WTC11 (cell line): ENCODE measurements around the gene S1PR1. TPM values are rescaled to one million over a fixed set of nuclear protein-coding genes. Genes with fewer than 3 reads are reported as not detected.

Experiments used
- ATAC-seq: fragments of 200-7000 bp; cut with Tn5 transposase; 2 replicates; pipeline ENCODE4 v1.10.0; 2021; ENCODE audit warnings: mild to moderate bottlenecking, moderate library complexity
- CTCF ChIA-PET: fragments of 300-600 bp; sonication (Branson Sonifier 250); formaldehyde crosslinking; loops from one replicate; lab custom pipeline; 2021; ENCODE audit warnings: antibody characterized with exemption; lab: Charles Lee
- POLR2A ChIA-PET: fragments of 350-600 bp; sonication (Branson Sonifier 250); formaldehyde crosslinking; loops from one replicate; lab custom pipeline; 2021; ENCODE audit warnings: antibody characterized with exemption; lab: Charles Lee
- DNase-seq: peaks from one replicate; pipeline ENCODE4 v3.0.0; 2021; ENCODE audit warnings: low spot score
- H3K27ac Mint-ChIP-seq: 2 replicates; pipeline ENCODE4 v1.8.0; 2021; ENCODE audit warnings: mixed read lengths
- H3K27me3 Mint-ChIP-seq: 2 replicates; pipeline ENCODE4 v1.8.0; 2021; ENCODE audit warnings: low read depth, mild to moderate bottlenecking, moderate library complexity, mixed read lengths
- H3K36me3 Mint-ChIP-seq: 2 replicates; pipeline ENCODE4 v1.8.0; 2021; ENCODE audit warnings: mixed read lengths
- H3K4me1 Mint-ChIP-seq: 2 replicates; pipeline ENCODE4 v1.8.0; 2022; ENCODE audit warnings: mixed read lengths
- H3K4me3 Mint-ChIP-seq: 2 replicates; pipeline ENCODE4 v1.8.0; 2021; ENCODE audit warnings: mild to moderate bottlenecking, moderate library complexity, mixed read lengths
- H3K9me3 Mint-ChIP-seq: 2 replicates; pipeline ENCODE4 v1.8.0; 2021; ENCODE audit warnings: mixed read lengths
- FOXJ3 ChIP-seq: sonication (generic); formaldehyde crosslinking; IDR thresholded peaks from 2 replicates; pipeline ENCODE4 v1.9.0; 2021; ENCODE audit warnings: missing genetic modification reagents, mild to moderate bottlenecking, borderline replicate concordance
- KAT7 ChIP-seq: sonication (generic); formaldehyde crosslinking; IDR thresholded peaks from 2 replicates; pipeline ENCODE4 v1.8.1; 2023; ENCODE audit warnings: missing genetic modification reagents, mild to moderate bottlenecking, borderline replicate concordance
- MXD4 ChIP-seq: fragments of 250-450 bp; sonication (Bioruptor Pico); IDR thresholded peaks from 2 replicates; pipeline ENCODE4 v1.8.0; 2021; ENCODE audit warnings: mild to moderate bottlenecking, moderate library complexity, borderline replicate concordance
- RELA ChIP-seq: sonication (generic); formaldehyde crosslinking; IDR thresholded peaks from 2 replicates; pipeline ENCODE4 v1.8.1; 2022; ENCODE audit warnings: missing genetic modification reagents, mild to moderate bottlenecking, borderline replicate concordance
- SP1 ChIP-seq: sonication (generic); formaldehyde crosslinking; conservative IDR thresholded peaks from 2 replicates; pipeline ENCODE4 v1.8.1; 2022; ENCODE audit warnings: missing genetic modification reagents
- ZNF263 ChIP-seq: sonication (generic); formaldehyde crosslinking; IDR thresholded peaks from 2 replicates; pipeline ENCODE4 v1.8.1; 2022; ENCODE audit warnings: low read depth, mild to moderate bottlenecking, moderate library complexity, missing genetic modification reagents
- ZNF317 ChIP-seq: sonication (generic); formaldehyde crosslinking; IDR thresholded peaks from 2 replicates; pipeline ENCODE4 v1.8.1; 2023; ENCODE audit warnings: low read depth, mild to moderate bottlenecking, moderate library complexity, missing genetic modification reagents, borderline replicate concordance
- ZNF423 ChIP-seq: fragments of 250-450 bp; sonication (Bioruptor Pico); IDR thresholded peaks from 2 replicates; pipeline ENCODE4 v2.1.2; 2022; ENCODE audit warnings: mild to moderate bottlenecking, moderate library complexity
- ZNF671 ChIP-seq: fragments of 250-450 bp; sonication (Bioruptor Pico); IDR thresholded peaks from 2 replicates; pipeline ENCODE4 v1.8.0; 2021; ENCODE audit warnings: mild to moderate bottlenecking
- total RNA-seq: library from RNA; stranded (reverse); gene quantifications from 3 replicates; pipeline ENCODE4 v1.2.3, GENCODE V29; 2021
- TF ChIP-seq, protein P1 (sequence below): sonication (generic); formaldehyde crosslinking; IDR thresholded peaks from 2 replicates; pipeline ENCODE4 v1.8.0; 2023; ENCODE audit warnings: missing genetic modification reagents, mild to moderate bottlenecking, borderline replicate concordance
- TF ChIP-seq, protein P2 (sequence below): fragments of 250-450 bp; sonication (Bioruptor Pico); IDR thresholded peaks from 2 replicates; pipeline ENCODE4 v2.1.2; 2022; ENCODE audit warnings: mild to moderate bottlenecking, moderate library complexity
- TF ChIP-seq, protein P3 (sequence below): sonication (generic); formaldehyde crosslinking; IDR thresholded peaks from 2 replicates; pipeline ENCODE4 v1.8.1; 2023; ENCODE audit warnings: mild to moderate bottlenecking, moderate library complexity, missing genetic modification reagents
- TF ChIP-seq, protein P4 (sequence below): sonication (generic); formaldehyde crosslinking; IDR thresholded peaks from 2 replicates; pipeline ENCODE4 v1.8.0; 2023; ENCODE audit warnings: mild to moderate bottlenecking, missing genetic modification reagents
- TF ChIP-seq, protein P5 (sequence below): sonication (generic); formaldehyde crosslinking; IDR thresholded peaks from 2 replicates; pipeline ENCODE4 v1.8.1; 2022; ENCODE audit warnings: low read depth, missing genetic modification reagents, borderline replicate concordance
- TF ChIP-seq, protein P6 (sequence below): sonication (generic); formaldehyde crosslinking; IDR thresholded peaks from 2 replicates; pipeline ENCODE4 v1.8.1; 2022; ENCODE audit warnings: mild to moderate bottlenecking, moderate library complexity, missing genetic modification reagents

Gene S1PR1
- total RNA-seq, 1 experiment from 2014 or later, result 3.2 TPM

DNA sequence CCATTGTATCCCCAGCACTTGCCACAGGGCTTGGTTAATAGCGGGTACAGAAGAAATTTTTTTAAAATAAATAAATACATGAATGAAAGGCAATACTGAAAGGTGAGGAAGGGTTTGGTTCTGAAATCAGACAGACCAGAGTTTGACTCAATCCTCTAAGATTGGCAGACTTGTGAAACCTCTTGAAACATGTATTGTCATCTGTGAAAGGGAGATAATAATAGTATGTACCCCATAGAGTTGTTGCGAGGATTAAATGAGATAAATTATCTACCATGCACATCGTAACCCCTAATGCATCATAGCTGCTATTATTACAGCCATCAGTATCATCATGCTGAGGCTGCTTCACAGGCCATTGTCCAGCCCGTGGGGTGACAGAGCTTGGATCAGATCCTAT is 41.4 kb downstream of the S1PR1 start (continued):
- TF ChIP-seq, protein P1, sequence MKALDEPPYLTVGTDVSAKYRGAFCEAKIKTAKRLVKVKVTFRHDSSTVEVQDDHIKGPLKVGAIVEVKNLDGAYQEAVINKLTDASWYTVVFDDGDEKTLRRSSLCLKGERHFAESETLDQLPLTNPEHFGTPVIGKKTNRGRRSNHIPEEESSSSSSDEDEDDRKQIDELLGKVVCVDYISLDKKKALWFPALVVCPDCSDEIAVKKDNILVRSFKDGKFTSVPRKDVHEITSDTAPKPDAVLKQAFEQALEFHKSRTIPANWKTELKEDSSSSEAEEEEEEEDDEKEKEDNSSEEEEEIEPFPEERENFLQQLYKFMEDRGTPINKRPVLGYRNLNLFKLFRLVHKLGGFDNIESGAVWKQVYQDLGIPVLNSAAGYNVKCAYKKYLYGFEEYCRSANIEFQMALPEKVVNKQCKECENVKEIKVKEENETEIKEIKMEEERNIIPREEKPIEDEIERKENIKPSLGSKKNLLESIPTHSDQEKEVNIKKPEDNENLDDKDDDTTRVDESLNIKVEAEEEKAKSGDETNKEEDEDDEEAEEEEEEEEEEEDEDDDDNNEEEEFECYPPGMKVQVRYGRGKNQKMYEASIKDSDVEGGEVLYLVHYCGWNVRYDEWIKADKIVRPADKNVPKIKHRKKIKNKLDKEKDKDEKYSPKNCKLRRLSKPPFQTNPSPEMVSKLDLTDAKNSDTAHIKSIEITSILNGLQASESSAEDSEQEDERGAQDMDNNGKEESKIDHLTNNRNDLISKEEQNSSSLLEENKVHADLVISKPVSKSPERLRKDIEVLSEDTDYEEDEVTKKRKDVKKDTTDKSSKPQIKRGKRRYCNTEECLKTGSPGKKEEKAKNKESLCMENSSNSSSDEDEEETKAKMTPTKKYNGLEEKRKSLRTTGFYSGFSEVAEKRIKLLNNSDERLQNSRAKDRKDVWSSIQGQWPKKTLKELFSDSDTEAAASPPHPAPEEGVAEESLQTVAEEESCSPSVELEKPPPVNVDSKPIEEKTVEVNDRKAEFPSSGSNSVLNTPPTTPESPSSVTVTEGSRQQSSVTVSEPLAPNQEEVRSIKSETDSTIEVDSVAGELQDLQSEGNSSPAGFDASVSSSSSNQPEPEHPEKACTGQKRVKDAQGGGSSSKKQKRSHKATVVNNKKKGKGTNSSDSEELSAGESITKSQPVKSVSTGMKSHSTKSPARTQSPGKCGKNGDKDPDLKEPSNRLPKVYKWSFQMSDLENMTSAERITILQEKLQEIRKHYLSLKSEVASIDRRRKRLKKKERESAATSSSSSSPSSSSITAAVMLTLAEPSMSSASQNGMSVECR (CRISPR knock-in tag), result no peak
- TF ChIP-seq, protein P2, sequence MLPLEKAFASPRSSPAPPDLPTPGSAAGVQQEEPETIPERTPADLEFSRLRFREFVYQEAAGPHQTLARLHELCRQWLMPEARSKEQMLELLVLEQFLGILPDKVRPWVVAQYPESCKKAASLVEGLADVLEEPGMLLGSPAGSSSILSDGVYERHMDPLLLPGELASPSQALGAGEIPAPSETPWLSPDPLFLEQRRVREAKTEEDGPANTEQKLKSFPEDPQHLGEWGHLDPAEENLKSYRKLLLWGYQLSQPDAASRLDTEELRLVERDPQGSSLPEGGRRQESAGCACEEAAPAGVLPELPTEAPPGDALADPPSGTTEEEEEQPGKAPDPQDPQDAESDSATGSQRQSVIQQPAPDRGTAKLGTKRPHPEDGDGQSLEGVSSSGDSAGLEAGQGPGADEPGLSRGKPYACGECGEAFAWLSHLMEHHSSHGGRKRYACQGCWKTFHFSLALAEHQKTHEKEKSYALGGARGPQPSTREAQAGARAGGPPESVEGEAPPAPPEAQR (CRISPR knock-in tag), result no peak
- TF ChIP-seq, protein P3, sequence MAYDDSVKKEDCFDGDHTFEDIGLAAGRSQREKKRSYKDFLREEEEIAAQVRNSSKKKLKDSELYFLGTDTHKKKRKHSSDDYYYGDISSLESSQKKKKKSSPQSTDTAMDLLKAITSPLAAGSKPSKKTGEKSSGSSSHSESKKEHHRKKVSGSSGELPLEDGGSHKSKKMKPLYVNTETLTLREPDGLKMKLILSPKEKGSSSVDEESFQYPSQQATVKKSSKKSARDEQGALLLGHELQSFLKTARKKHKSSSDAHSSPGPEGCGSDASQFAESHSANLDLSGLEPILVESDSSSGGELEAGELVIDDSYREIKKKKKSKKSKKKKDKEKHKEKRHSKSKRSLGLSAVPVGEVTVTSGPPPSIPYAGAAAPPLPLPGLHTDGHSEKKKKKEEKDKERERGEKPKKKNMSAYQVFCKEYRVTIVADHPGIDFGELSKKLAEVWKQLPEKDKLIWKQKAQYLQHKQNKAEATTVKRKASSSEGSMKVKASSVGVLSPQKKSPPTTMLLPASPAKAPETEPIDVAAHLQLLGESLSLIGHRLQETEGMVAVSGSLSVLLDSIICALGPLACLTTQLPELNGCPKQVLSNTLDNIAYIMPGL, result no peak
- TF ChIP-seq, protein P4, sequence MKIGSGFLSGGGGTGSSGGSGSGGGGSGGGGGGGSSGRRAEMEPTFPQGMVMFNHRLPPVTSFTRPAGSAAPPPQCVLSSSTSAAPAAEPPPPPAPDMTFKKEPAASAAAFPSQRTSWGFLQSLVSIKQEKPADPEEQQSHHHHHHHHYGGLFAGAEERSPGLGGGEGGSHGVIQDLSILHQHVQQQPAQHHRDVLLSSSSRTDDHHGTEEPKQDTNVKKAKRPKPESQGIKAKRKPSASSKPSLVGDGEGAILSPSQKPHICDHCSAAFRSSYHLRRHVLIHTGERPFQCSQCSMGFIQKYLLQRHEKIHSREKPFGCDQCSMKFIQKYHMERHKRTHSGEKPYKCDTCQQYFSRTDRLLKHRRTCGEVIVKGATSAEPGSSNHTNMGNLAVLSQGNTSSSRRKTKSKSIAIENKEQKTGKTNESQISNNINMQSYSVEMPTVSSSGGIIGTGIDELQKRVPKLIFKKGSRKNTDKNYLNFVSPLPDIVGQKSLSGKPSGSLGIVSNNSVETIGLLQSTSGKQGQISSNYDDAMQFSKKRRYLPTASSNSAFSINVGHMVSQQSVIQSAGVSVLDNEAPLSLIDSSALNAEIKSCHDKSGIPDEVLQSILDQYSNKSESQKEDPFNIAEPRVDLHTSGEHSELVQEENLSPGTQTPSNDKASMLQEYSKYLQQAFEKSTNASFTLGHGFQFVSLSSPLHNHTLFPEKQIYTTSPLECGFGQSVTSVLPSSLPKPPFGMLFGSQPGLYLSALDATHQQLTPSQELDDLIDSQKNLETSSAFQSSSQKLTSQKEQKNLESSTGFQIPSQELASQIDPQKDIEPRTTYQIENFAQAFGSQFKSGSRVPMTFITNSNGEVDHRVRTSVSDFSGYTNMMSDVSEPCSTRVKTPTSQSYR, result no peak
- no peak for TF ChIP-seq MXD4 (CRISPR knock-in tag)
- TF ChIP-seq, all 79 proteins: peak for 0

DNA sequence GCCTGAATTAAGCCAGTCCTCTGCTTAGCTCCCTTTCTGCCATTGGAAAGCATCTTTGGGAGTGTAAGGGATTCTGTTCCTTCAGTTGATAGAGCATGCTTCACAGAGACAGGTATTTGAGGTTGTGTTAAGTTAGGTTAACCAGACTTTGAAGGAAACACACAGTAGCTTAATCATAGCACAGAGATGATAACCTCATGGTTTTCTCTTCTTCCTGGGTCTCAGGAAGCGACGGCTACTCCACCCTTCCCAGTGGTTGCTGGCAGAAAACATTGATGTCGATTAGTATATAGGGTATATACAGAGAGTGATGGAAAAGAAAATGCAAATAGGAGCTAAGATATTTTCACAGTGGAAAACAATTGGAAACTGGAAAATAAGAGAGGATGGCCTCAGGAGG is 42.0 kb downstream of the S1PR1 start:
- CTCF ChIA-PET, result interaction anchor here (0.8 kb wide), 1 partner anchor 10 kb away, joined by 4 read pairs; no protein-coding TSS in a partner anchor
- POLR2A ChIA-PET, result interaction anchor here (0.5 kb wide), 1 partner anchor 26 kb away, joined by 3 read pairs; no protein-coding TSS in a partner anchor

DNA sequence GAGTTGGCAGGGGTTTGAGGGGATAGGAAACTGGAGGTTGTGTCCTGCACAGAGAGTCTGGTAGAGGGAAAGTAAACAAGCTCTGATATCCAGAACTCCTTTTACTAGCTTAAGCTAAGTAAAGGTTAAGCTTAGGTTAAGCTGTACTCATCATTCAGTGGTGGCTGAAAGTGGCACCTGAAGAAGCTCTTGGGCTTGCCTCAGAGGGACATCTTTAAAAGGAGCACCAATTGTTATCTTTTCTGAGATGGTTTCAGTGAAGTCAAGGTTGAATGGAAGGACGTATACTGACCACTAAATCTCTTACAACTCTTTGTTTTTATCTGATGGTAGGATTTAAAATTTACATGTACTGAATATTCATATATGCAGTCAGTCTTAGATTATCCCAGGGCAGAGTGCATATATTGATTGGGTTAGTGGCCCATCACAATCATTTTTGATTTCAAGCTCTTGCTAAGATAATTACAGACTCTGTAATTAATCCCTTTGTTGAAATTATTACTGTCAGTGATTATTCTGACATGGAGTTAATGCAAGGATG is 43.3 kb downstream of the S1PR1 start:
- no peaks in the 10 kb centered on the region for H3K27me3 Mint-ChIP-seq
- ATAC-seq, result no peak
- TF ChIP-seq KAT7 (CRISPR knock-in tag) (no peak), RELA (no peak), SP1 (CRISPR knock-in tag) (no peak), ZNF263 (CRISPR knock-in tag) (no peak), ZNF423 (CRISPR knock-in tag) (no peak), ZNF671 (CRISPR knock-in tag) (no peak), FOXJ3 (no peak)
- TF ChIP-seq, protein P5, sequence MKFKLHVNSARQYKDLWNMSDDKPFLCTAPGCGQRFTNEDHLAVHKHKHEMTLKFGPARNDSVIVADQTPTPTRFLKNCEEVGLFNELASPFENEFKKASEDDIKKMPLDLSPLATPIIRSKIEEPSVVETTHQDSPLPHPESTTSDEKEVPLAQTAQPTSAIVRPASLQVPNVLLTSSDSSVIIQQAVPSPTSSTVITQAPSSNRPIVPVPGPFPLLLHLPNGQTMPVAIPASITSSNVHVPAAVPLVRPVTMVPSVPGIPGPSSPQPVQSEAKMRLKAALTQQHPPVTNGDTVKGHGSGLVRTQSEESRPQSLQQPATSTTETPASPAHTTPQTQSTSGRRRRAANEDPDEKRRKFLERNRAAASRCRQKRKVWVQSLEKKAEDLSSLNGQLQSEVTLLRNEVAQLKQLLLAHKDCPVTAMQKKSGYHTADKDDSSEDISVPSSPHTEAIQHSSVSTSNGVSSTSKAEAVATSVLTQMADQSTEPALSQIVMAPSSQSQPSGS (CRISPR knock-in tag), result no peak
- TF ChIP-seq, protein P3, result no peak
- no peak overlapping the region for H3K4me3 Mint-ChIP-seq
- peaks cover 2% of the 10 kb centered on the region for H3K9me3 Mint-ChIP-seq
- ChIA-PET POLR2A (no interaction called here), CTCF (interaction anchor here (1.7 kb wide), 1 partner anchor 8 kb away, joined by 8 read pairs; no protein-coding TSS in a partner anchor)
- no peaks in the 10 kb centered on the region for H3K36me3 Mint-ChIP-seq
- DNase-seq, result no peak
- H3K27ac Mint-ChIP-seq, result no peak overlapping the region
- H3K4me1 Mint-ChIP-seq, result peaks cover 5% of the 10 kb centered on the region

More for the DNA sequence above, 42.0 kb downstream of the S1PR1 start:
- no peak overlapping the region for H3K27ac Mint-ChIP-seq
- no peak for TF ChIP-seq ZNF317 (CRISPR knock-in tag)
- TF ChIP-seq, protein P6, sequence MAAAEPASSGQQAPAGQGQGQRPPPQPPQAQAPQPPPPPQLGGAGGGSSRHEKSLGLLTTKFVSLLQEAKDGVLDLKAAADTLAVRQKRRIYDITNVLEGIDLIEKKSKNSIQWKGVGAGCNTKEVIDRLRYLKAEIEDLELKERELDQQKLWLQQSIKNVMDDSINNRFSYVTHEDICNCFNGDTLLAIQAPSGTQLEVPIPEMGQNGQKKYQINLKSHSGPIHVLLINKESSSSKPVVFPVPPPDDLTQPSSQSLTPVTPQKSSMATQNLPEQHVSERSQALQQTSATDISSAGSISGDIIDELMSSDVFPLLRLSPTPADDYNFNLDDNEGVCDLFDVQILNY, result no peak
- TF ChIP-seq, all 79 proteins: peak for 0
- Mint-ChIP-seq H3K36me3 (no peaks in the 10 kb centered on the region), H3K9me3 (no peaks in the 10 kb centered on the region), H3K27me3 (no peaks in the 10 kb centered on the region), H3K4me1 (peaks cover 5% of the 10 kb centered on the region), H3K4me3 (no peak overlapping the region)
- ATAC-seq (no peak), DNase-seq (no peak)
